IMR-90 (cell line): Measurements from ENCODE around the gene PLPP7. TPM values are rescaled to one million over a fixed set of nuclear protein-coding genes. Genes with fewer than 3 reads are reported as not detected.

Source experiments
- ATAC-seq: fragments of 200-7000 bp; cut with Tn5 transposase; 2 replicates; pipeline ENCODE4 v1.9.1; 2020; ENCODE audit warnings: low read depth, mild to moderate bottlenecking, moderate library complexity
- BruUV-seq: library from RNA; stranded (reverse); fragments of 400-500 nt; replicated peaks from 2 replicates; lab custom pipeline; 2021; lab: Mats Ljungman, UMichigan
- CTCF ChIA-PET: fragments of 300-600 bp; formaldehyde crosslinking; extraction: SDS; loops from one replicate; lab custom pipeline; 2021; ENCODE audit warnings: antibody characterized with exemption; lab: Yijun Ruan, JAX
- POLR2A ChIA-PET: fragments of 300-600 bp; sonication (Branson Sonifier 250); formaldehyde crosslinking; loops from one replicate; lab custom pipeline; 2022; ENCODE audit warnings: antibody characterized with exemption; ENCODE audit not compliant: unreplicated experiment; lab: Charles Lee
- DNase-seq: peaks from one replicate; pipeline ENCODE4 v3.0.0; 2013
- H2AFZ ChIP-seq: replicated peaks from 2 replicates; pipeline ENCODE3; 2013; ENCODE audit warnings: low read length, mild to moderate bottlenecking; ENCODE audit not compliant: poor library complexity
- H2AK5ac ChIP-seq: 2 replicates; pipeline ENCODE4 v1.6.1; 2013; ENCODE audit warnings: low read depth, low read length, inconsistent platforms
- H2AK9ac ChIP-seq: replicated peaks from 2 replicates; pipeline ENCODE3; 2013; ENCODE audit warnings: mild to moderate bottlenecking, low read depth, low read length, moderate library complexity; ENCODE audit not compliant: poor library complexity
- H2BK120ac ChIP-seq: 2 replicates; pipeline ENCODE4 v1.6.1; 2013; ENCODE audit warnings: low read depth, low read length, inconsistent platforms
- H2BK15ac ChIP-seq: 3 replicates; pipeline ENCODE4 v1.6.1; 2013; ENCODE audit warnings: low read depth, low read length, inconsistent platforms
- H2BK20ac ChIP-seq: 2 replicates; pipeline ENCODE4 v1.6.1; 2013; ENCODE audit warnings: low read depth, mild to moderate bottlenecking, inconsistent platforms, low read length, moderate library complexity
- H2BK5ac ChIP-seq: 2 replicates; pipeline ENCODE4 v1.6.1; 2013; ENCODE audit warnings: mild to moderate bottlenecking, low read depth, low read length, inconsistent platforms; ENCODE audit not compliant: poor library complexity, severe bottlenecking
- H3K14ac ChIP-seq: replicated peaks from 2 replicates; pipeline ENCODE4 v1.6.1; 2013; ENCODE audit warnings: low read depth, low read length, inconsistent platforms
- H3K18ac ChIP-seq: 2 replicates; pipeline ENCODE4 v1.6.1; 2013; ENCODE audit warnings: low read depth, low read length, control low read depth
- H3K23ac ChIP-seq: 2 replicates; pipeline ENCODE4 v1.6.1; 2013; ENCODE audit warnings: low read depth, low read length, inconsistent platforms
- H3K27ac ChIP-seq: 2 replicates; pipeline ENCODE4 v1.5.1; 2013; ENCODE audit warnings: mild to moderate bottlenecking, control low read depth, low read length; ENCODE audit not compliant: insufficient read depth
- H3K27me3 ChIP-seq: 2 replicates; pipeline ENCODE4 v1.6.1; 2013; ENCODE audit warnings: low read length; ENCODE audit not compliant: control insufficient read depth, insufficient read depth
- H3K36me3 ChIP-seq: 2 replicates; pipeline ENCODE4 v1.6.1; 2013; ENCODE audit warnings: low read length, mixed read lengths; ENCODE audit not compliant: control insufficient read depth, insufficient read depth
- H3K4ac ChIP-seq: 2 replicates; pipeline ENCODE4 v1.6.1; 2013; ENCODE audit warnings: low read depth, low read length, inconsistent platforms
- H3K4me1 ChIP-seq: 2 replicates; pipeline ENCODE4 v1.6.1; 2013; ENCODE audit warnings: low read length, mixed read lengths; ENCODE audit not compliant: control insufficient read depth, insufficient read depth
- H3K4me2 ChIP-seq: 2 replicates; pipeline ENCODE4 v1.6.1; 2013; ENCODE audit warnings: low read depth, mild to moderate bottlenecking, control low read depth, low read length, moderate library complexity
- H3K4me3 ChIP-seq: 2 replicates; pipeline ENCODE4 v1.5.1; 2013; ENCODE audit warnings: low read depth, mild to moderate bottlenecking, control low read depth, low read length, moderate library complexity; ENCODE audit not compliant: insufficient read depth
- H3K56ac ChIP-seq: 2 replicates; pipeline ENCODE4 v1.6.1; 2013; ENCODE audit warnings: low read length, inconsistent platforms; ENCODE audit not compliant: insufficient read depth; ENCODE audit errors: extremely low read depth
- H3K79me1 ChIP-seq, 2 experiments: 2 replicates each; pipeline ENCODE4 v1.6.1; 2013; ENCODE audit warnings: low read length in 2 of 2, inconsistent platforms in 1 of 2, low read depth in 1 of 2
- H3K9ac ChIP-seq: 2 replicates; pipeline ENCODE4 v1.6.1; 2013; ENCODE audit warnings: low read depth, low read length, control low read depth
- H3K9me1 ChIP-seq: 2 replicates; pipeline ENCODE4 v1.6.1; 2013; ENCODE audit warnings: low read length, inconsistent platforms; ENCODE audit not compliant: insufficient read depth
- H3K9me3 ChIP-seq: 2 replicates; pipeline ENCODE4 v1.6.1; 2013; ENCODE audit warnings: low read length; ENCODE audit not compliant: control insufficient read depth, insufficient read depth
- H4K20me1 ChIP-seq: 2 replicates; pipeline ENCODE4 v1.6.1; 2013; ENCODE audit warnings: low read length, inconsistent platforms; ENCODE audit not compliant: insufficient read depth
- H4K5ac ChIP-seq: 2 replicates; pipeline ENCODE4 v1.6.1; 2013; ENCODE audit warnings: mild to moderate bottlenecking, low read depth, low read length, control low read depth
- H4K8ac ChIP-seq, 2 experiments: 2 replicates each; pipeline ENCODE4 v1.6.1; 2013; ENCODE audit warnings: low read depth in 2 of 2, low read length in 2 of 2, control low read depth in 1 of 2, inconsistent platforms in 1 of 2
- H4K91ac ChIP-seq: 2 replicates; pipeline ENCODE4 v1.6.1; 2013; ENCODE audit warnings: low read depth, low read length, inconsistent platforms; ENCODE audit not compliant: insufficient read depth
- MAFK ChIP-seq: IDR thresholded peaks from 2 replicates; pipeline ENCODE4 v1.6.1; 2012; ENCODE audit warnings: low read depth, low read length, improper control_type of control experiment
- SMC3 ChIP-seq: fragments of 150-350 bp; IDR thresholded peaks from 2 replicates; pipeline ENCODE4 v1.6.1; 2016; ENCODE audit warnings: low read depth, mild to moderate bottlenecking, antibody characterized with exemption, low read length, moderate library complexity
- WGBS, 2 experiments: methylation state at CpG; one replicate each; pipeline versions ENCODE4 v1.1.5 to v1.1.7; 2013; ENCODE audit warnings: missing lambda C conversion rate in 2 of 2; ENCODE audit not compliant: insufficient read length in 1 of 2; ENCODE audit errors: extremely low coverage in 2 of 2; 5-methylcytosine and 5-hydroxymethylcytosine counted together
- dilution Hi-C: fragments of 300-500 bp; cut with HindIII; formaldehyde crosslinking; loops from one replicate; pipeline ENCODE4 v1.14.3; 2018; ENCODE audit warnings: low sequenced_read_pairs; ENCODE audit not compliant: unreplicated experiment
- in situ Hi-C: fragments of 300-500 bp; cut with MboI; formaldehyde crosslinking; loops from 3 replicates; pipeline ENCODE4 v1.14.3; 2019; ENCODE audit warnings: low sequenced_read_pairs, inconsistent platforms, mixed read lengths
- intact Hi-C: fragments of 100-400 bp; cut with micrococcal nuclease; formaldehyde crosslinking; loops from 2 replicates; pipeline ENCODE4 v1.10.0; 2022
- polyA plus RNA-seq, 3 experiments: library from polyadenylated mRNA; depleted of rRNA; stranded (reverse); fragments of >200 nt; gene quantifications; 2 replicates each; pipeline ENCODE4 v1.2.3, GENCODE V29; 2012; ENCODE audit warnings: low replicate concordance in 1 of 3
- total RNA-seq: library from RNA; depleted of rRNA; stranded (reverse); fragments of >200 nt; gene quantifications from 2 replicates; pipeline ENCODE4 v1.2.3, GENCODE V29; 2012

PLPP7 gene
- total and polyA plus RNA-seq, 2 of the 4 experiments (the other 2 are of a cell fraction), result 0.54 to 1.2 TPM

DNA sequence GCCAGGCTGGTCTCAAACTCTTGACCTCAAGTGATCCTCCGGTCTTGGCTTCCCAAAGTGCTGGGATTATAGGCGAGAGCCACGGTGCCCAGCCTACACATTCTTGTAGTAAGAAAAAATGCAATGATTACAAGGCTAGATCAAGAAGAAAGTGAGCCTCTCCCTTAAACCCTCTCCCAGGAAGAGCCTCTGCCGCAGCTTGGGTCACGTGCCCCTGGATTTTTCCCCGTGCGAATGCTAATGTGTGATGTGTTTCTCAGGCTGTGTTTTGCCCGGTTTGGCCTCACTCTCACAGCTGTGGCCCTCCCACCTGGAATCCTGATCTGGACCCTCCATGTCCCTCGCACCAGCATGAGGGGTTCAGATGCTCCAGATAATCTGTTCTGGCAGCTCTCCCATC, 6.9 kb downstream of the PLPP7 start:
- ATAC-seq (no peak), DNase-seq (no peak)
- no peak overlapping the region for H2AK5ac ChIP-seq
- H3K23ac ChIP-seq, result no peak overlapping the region
- H3K79me1 ChIP-seq, result no peaks in the 10 kb centered on the region
- ChIA-PET CTCF (interaction anchor here (0.9 kb wide), 1 partner anchor 285 kb away, joined by 3 read pairs; no protein-coding TSS in a partner anchor), POLR2A (no interaction called here)
- no TSS peak for BruUV-seq
- TF ChIP-seq MAFK (no peak), SMC3 (no peak)
- no peak overlapping the region for H4K91ac ChIP-seq
- H4K5ac ChIP-seq, result no peak overlapping the region
- no peak overlapping the region for H3K9ac ChIP-seq
- no peak overlapping the region for H2BK15ac ChIP-seq
- no peak overlapping the region for H2AK9ac ChIP-seq
- H3K14ac ChIP-seq, result no peak overlapping the region
- no peak overlapping the region for H3K56ac ChIP-seq
- in situ Hi-C loops (no loop called here), intact Hi-C loops (no loop called here), dilution Hi-C loops (no loop called here)
- no peak overlapping the region for H2AFZ ChIP-seq
- no peaks in the 10 kb centered on the region for H3K9me3 ChIP-seq
- H2BK20ac ChIP-seq, result no peak overlapping the region
- H4K8ac ChIP-seq, result no peak overlapping the region
- no peaks in the 10 kb centered on the region for H3K36me3 ChIP-seq
- H3K4me3 ChIP-seq, result no peak overlapping the region
- H3K27me3 ChIP-seq, result no peaks in the 10 kb centered on the region; the same call in 1 of the 2 replicates
- H3K4me1 ChIP-seq, result no peaks in the 10 kb centered on the region
- H3K9me1 ChIP-seq, result no peaks in the 10 kb centered on the region
- no peak overlapping the region for H2BK5ac ChIP-seq
- H3K4me2 ChIP-seq, result no peak overlapping the region
- H2BK120ac ChIP-seq, result no peak overlapping the region
- no peaks in the 10 kb centered on the region; the same call in 1 of the 2 replicates for H4K20me1 ChIP-seq
- no peak overlapping the region for H3K18ac ChIP-seq
- H3K27ac ChIP-seq, result no peak overlapping the region
- H3K4ac ChIP-seq, result no peak overlapping the region
- no CpG with 5 or more reads among the region's 9 CpGs for WGBS, 2 experiments
